ENCODE results near the gene ICA1.

The ICA1 gene

DNA sequence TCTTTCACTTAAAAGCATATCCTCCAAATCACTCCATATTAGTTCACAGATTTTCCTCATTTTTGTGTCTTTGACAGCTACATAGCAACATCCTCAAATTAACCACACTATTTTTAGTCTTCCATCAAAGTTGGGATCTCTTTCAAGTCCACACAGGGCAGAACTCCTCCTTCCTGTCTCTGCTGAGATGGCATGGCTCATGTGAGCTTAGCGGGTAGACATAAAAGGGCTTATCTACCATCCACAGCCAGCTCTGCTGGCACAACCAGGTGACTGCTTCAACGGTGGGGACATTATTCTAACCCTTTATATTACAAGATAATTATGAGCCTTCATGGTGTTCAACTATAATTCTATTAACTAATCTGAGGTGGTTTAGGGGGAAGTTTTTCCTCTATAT lies 35.5 kb downstream of the ICA1 start:
- no peak for DNase-seq

DNA sequence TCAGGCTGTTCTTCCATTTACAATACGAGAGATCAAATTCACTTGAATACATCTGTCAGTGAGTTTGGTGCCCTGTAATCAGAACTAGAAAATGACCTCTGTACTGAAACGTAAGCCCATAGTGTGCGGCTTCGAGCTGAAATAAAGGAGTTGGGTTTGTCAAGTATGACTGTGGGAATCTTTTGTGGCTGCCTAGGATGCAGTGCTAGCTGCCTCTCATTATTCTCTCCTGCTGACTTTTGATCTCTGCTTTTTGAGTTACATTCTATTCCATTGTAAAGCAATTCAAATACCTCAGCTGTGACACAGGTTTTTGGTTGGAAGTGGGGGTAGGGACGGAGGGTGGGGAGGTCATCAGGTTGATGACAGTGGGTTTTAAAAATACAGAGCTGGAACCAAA lies 40.4 kb downstream of the ICA1 start:
- no peak for DNase-seq

DNA sequence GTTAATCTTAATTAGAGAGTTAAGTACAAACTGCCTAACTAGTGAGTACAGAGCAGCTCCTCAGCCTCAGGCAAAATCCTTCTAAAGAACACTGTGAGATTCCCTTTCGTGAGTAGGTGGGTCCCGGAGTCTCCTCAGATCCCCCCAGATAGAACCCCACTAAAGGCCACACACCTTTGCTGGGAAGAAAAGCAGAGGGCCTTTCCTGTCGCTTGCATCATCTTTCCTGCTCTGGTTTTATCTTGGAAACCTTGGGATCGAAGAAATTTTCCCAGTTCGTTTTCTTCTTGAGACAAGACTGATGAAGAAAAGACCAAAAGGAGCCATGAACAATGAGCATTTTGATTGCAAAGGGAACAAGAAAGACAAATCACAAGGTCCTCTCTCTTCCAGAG lies 40.9 kb downstream of the ICA1 start:
- DNase-seq = no peak

DNA sequence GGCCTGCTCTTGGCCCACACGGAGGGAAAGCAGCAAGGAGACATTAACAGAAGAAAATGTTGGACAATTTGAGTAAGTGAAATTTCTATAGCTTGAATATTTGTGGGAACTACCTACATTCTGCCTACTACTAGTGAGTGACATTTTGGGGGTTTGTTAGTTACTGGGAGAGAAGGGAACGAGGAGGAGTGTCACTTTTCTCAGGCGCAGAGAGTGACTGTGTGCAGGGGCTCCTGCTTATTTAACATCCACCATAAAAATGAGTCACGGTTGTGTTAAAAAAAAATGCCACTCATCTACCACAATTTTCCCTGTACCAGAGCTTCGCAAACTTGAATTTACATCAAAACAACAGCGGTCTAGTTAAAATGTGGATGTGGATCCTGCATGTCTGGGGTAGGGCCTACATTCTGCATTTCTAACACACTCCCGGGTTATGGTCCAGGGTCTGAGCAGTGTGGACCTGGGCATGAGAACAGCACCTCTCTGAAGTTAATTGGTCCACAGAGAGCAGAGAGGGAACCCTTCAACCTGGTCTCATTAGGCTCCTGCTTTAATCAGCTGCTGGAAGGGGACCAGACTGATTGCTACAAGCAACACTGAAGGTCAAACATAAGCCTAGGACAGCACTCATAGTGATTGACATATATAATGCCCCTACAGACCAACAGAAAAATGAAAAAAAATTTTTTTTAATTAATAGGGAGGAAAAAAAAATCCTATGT lies 41.4 kb downstream of the ICA1 start:
- DNase-seq = no peak

DNA sequence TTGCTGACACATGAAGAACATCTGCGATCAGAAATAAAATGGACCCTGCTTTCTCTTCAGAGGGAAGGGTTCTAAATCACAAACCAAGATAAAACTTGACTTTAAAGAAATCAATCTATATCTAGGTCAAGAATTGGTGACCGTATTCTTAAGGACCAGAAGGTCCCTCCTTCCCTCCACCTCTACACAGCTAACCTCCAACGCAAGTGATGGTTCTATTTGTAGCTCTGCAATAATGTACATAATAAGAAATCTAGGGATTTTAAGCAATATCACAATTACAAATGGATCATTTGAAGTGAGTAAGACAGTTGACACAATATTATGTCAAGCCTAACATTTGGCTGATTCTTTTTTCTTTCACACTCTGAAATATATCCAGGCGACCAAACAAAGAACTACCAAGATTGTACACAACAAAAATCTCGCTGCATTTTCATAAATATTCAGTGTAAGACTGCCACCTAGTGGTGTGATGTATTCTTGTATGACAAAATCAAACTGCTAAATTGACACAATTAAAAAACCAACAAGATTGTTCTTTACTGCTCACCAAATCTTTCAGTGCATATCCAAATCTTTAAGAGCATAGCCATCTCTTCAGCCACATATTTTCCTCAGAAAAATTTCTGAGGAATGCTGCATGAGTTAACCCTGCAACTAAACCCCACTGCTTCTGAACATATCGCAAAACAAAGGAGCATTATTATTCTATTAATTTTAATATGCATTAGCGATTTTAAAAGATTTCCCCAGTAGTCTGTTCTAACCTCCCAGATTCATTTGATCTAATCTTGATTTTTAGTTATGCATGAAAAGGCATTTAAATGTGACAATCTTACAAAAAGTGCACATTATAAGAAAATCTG lies 44.5 kb downstream of the ICA1 start:
- DNase-seq = peak; percentile 65 to 78

DNA sequence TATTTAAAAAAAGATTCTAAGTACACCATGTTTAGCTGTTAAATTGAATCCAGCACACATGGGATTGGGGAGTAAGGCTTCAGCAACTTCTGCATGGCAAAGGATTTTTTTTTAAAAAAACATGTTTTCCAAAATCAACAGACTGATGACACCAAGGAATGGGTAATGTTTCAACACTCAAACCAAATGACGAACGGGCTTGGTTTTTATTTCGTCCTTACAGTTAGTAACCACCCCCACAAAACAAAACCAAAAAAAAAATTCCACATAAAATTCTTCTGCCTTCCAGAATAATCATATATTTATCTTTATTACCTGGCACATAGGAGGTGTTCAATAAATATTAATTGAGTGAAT lies 45.7 kb downstream of the ICA1 start:
- no peak for DNase-seq

DNA sequence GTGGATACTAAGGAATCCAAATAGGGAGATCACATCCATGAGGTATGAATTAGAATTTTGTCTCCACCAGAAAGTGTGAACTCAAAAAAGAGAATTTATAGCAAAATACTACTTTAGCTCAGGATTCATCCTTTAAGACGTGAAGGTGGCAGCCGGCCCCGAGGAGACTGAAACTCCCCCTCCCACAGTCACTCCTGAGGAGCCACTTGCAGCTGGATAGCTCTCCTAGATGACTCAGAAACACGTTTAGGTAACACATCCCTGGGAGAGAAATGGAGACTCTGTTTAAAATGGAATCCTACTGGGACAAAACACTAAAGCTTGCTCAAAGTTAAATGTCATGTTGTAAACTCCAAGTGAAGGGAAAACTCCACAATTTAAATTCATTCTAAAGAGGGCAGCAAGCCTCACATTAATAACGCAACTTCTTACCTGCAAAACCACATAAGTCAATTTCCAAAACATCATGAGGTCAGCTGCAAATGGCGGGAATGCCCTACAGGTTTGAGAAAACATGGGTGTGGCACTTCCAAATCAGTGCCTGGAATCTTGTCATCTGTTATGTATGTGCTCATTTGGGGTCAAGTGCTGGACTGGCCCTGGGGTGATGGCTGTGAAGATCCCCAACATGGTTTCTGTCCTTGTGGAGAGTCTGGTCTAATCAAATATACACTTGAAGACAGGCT lies 46.2 kb downstream of the ICA1 start:
- no peak for DNase-seq

DNA sequence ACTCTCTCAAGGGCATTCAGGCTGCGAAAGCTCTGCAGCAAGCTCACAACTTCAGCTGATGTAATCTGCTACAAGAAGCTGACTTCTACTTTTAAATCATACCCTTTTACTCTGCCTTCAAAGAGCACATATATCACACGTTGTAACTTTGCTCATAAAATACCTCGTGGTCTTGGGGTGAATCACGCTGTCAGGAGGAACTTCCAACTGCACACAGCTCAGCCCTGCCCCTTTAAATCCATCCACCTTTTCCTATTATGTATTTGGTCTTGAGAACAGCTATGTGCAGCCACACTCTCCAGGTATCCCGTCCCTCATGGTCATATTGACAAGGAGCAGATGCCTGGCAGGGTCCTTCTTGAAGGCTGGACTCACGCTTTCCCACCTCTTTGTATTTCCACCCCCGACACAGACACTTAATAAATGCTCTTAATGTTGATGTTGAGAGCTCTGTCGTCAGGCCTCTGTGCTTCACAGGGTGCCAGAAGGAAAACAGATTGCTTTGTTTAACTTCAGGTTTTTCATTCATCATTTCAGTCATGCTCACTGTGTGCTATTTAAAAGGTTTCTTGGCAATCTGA lies 47.6 kb downstream of the ICA1 start:
- DNase-seq = peak; percentile 11 to 24

DNA sequence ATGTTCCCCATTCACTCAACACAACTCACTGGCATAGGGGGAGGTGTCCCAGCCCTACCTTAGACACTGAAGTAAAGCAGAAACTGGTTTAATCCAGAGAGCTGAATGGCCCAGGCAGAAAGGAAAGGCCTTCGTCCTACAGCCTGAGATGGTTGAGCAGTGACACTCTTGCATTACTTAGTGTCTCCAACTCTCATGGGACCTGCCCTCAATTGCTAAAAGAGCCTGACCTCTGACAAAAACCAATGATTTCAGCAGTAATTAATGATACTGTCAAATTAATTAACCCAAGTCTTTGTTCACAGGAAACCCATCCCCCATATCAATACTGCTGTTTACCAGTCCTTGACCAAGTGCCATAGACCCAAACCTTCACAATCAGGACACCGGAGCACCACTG lies 48.6 kb downstream of the ICA1 start:
- DNase-seq = no peak

DNA sequence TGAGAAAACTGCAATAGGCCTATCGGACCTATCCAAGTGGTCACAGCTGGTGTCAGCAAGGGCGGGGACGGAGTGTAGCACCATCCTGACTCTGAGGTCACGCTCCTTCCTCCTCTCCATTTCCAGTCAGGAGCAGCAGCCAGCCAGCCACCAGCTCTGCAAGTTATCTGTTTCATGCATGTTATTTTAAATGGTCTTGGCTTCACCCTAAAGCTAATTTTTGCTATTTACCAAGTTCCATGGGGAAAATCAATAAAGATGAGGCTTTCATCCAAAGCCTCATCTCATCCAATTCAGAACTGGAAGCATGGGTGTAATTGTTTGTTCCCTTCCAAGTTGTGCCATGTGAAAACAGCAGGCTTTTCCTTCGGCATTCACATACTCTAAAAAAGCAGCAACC lies 49.3 kb downstream of the ICA1 start:
- DNase-seq = no peak

DNA sequence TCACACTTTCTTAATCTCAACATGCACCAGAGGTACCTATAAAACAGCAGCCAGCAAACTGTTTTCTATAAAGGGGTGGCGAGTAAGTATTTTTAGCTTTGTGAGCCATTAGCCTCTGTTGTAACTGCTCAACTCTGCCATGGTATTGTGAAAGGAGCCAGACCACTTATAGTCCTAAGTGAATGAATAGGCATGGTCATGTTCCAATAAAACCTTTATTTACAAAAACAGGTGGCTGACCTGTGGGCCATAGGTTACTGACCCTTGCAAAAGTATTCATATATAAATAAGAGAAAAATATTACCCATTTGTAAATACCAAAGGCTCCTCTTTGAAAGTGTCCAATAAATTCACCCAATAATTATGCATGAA lies 50.3 kb downstream of the ICA1 start:
- DNase-seq = peak in 1 of 2 donors; percentile 18

DNA sequence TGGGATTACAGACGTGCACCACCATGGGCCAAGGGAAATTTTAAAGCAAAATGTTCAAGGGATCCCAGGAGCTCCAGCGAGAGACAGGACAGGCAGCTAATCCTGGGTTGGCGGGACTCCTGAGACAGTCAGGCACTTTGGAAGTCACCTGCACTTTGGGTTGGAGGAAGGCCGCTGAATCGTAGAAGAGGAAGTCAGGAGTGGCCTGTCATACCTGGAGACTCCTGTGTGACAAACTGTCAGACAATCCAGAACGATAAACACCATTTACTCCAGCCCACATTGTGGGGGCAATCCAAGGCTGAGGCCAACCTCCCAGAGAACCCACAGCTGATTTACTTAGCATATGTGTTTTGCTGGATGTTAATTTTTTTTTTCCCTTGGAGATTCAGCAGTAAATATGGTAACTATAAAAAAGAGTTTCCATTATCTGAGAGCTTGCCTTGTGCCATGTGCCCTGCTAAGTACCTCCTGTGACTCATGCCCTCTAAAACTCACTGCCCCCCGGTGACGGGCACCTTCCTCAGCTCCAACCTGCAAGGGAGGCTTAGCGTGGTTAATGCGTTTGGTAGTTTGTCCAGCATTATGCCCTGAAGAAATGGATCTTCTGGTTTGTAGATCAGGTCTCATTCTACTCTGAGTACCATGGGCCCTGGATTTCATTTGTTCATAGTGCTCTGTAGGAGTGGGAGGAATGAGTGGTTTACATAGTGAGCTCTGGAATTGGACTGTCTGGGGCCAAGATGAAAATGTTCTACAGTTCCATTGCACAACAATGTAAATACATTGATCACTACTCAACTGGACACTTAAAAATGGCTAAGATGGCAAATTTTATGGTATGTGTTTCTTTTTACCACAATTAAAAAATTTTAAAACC lies 50.9 kb downstream of the ICA1 start:
- DNase-seq = no peak

DNA sequence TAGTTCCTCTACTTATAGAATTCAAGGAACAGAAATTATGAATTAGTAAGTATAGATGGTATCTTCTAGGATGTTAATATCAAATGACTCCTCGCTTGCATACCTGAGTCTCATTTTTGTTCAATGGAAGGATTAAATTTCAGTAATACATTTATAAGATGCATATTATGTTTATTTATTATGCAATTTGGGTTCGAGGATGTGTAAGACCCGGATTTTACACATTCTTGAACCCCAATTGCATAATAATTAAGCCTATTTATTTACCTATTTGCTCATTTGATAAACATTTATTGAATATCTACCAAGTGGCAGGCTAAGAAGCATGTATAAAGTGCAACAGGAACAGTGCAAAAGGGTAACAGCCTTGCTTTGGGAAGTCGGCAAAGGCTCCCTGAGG lies 52.6 kb downstream of the ICA1 start:
- DNase-seq = no peak

DNA sequence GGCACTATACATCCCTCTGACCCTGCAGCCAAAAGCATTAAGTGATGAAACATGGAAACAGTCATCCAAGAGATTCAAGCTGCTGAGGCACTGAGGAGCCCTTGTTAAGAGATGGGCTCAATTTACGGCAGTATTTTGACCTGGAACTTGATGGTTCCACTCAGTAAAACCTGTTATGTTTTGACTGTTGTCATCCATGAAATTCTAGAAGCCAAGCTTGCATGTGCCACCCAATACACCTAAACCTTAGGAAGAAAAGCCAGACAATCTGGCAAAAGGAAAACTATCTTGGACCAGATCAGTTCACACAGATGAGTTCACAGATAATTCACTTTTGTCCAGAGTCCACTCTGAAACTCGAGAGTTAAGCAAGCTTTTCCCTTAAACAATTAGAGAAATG lies 53.2 kb downstream of the ICA1 start:
- no peak for DNase-seq

DNA sequence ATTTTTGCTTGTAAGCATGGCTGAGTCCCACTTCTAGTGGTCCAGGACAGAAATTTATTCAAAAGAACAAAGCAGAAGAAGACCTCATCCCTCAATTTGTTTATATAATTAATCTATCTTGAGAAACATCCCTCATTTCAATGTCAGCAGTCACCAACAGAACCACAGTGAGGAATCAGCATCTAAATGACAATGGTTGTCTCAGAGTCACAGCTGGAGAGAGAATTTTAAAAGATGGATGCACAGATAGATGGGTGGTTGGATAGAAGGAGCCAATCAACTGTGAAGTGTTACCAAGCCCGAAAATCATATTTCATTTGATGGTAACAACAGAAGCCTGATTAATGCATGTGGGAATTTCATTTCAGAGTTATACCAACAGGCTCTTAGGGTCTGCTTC lies 55.0 kb downstream of the ICA1 start:
- no peak for DNase-seq

DNA sequence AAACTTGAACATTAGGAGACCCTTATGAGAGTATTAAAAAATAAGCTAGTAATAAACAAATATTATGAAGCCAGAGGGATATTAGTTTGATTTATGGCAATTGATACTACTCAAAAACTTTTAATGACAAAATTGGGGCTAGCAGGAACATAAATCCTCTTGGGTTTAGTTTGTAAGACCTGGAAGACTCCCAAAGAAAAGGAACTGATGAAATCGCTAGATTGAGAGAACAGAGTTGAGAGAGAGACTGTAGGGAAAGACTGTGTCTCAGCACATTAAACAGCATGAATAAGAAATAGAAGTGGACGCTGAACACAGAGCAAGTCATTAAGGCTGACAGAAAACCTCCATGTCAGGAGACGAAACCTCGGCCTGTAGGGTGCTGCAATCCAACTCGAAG lies 56.4 kb downstream of the ICA1 start:
- DNase-seq = no peak

DNA sequence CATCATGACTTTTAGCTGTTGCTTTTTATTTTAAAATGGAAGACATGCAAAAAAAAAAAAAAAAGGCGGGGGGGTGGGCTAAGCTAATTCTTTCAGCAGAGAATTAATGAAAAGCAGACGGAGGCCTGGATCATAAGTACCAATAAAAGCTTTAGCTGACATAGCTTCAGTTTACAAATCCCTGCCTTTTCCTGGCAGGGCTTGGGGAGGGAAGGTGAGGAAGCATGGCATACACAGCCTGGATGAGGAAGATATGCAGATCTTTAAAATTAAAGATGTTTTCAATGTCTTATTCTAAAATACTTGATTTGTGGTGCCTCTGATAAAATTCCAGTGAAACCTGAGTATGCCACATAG lies 57.0 kb downstream of the ICA1 start:
- DNase-seq = no peak

DNA sequence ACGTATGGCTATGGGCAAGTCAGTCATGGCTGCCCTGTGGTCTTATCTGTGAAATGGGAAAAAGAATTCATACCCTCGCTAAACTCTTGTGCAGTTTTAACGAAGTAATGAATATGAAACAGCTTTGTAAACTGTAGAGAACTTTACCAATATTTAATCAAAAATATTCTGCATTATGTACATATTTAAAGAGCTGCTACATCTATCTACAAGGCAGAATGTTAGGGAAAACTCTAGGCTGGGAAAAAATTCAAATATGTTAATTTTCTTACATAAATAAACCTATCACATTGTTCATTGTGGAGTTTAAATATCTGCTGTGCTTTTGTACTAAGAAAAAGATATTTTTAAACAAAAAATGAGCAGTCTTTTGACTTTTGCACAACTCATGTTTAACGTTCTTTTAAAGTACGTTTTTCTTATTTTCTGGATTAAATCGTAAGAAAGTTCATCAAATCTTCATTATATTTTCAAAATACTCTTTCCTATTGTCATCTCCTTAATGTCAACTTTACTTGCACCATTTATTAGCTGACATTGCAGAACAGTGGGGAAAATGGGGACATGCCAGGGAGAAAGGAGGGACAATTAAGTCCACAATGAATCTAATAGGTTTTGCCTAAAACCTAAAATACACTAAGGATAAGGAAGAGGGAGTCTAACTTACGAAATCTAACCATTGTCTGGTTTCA lies 57.5 kb downstream of the ICA1 start:
- DNase-seq = no peak

DNA sequence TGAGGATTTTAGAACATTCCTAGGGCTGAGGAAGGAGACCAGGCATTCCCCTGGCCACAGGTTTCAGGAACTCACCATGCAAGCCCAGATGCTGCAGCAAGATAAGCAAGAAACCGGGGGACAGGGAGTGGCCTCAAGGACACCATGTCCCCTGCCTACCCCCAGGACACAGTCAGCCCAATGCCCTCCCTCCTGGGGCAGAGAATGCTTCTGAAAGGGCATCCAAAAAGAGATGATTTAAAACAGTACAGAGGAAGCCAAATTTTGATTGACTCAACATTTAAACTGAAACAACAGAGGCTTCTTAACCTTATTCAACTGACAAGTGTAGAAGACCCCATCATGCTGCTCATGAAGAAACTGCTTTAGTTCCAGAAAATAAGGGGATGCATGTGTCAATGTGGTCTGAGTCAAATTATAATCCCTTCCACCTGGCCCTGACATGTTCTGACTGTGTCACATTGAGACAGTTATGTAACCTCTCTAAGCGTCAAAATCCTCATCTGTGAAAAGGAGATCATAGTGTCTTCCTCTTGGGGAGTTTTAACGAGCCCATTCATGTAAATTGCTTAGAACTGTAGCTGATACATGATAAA lies 60.0 kb downstream of the ICA1 start:
- peak in 1 of 2 donors; percentile 26 for DNase-seq

DNA sequence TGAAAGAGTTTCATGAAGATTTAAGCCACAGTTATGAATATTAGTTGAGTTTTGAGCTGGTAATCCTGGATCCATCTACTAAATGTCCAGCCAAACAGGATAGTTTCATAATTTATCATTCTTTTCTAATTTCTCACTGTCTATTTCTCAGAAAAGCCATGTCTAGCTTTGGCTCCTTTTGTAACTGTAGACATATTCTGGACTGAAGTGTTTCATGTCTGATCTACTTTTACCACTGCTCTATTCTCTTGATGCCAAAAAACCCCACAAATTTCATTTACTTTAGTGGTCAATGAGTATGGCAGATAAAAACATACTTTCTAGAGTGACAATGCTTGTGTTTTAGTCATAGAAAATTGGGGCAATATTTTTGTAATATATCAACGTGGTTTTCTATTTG lies 61.2 kb downstream of the ICA1 start:
- no peak for DNase-seq

DNA sequence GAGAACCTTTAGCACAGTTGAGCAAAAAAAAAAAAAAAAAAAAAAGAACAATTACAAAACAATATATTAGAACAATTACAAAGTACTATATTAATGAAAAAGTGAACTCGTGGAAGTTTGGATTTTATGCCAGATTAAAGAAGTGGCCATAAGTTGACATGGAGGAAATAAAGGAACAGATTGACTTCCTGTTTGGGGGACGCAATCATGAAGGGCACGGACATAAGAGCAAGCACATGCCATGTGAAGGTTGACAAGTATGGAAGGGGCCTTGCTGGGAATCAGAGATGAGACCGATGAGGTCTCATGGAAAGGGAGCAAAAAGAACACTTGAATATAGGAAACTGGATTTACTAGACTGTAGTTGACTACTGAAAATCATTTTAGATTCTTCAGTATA lies 61.7 kb downstream of the ICA1 start:
- DNase-seq = peak in 1 of 2 donors; percentile 48

All from inflammatory macrophage (primary cell).